Activated B cell treated with CpG ODN at 0.5 μM for 24 hours (primary cell): ENCODE results near the gene PRLR. TPM values are rescaled to one million over a fixed set of nuclear protein-coding genes. Genes with fewer than 3 reads are reported as not detected.

Source experiments
- ATAC-seq: fragments of 200-7000 bp; cut with Tn5 transposase; one replicate; pipeline ENCODE4 v1.10.0; 2021; ENCODE audit warnings: low read depth, mild to moderate bottlenecking, moderate library complexity
- CTCF ChIA-PET: fragments of 350-600 bp; sonication (Branson Sonifier 250); formaldehyde crosslinking; loops from one replicate; lab custom pipeline; 2021; ENCODE audit warnings: antibody characterized with exemption; lab: Charles Lee
- POLR2A ChIA-PET: fragments of 350-600 bp; sonication (Branson Sonifier 250); formaldehyde crosslinking; loops from one replicate; lab custom pipeline; 2021; ENCODE audit warnings: antibody characterized with exemption; lab: Charles Lee
- DNase-seq: peaks from one replicate; pipeline ENCODE4 v3.0.0; 2022
- H3K27ac Mint-ChIP-seq: one replicate; pipeline ENCODE4 v1.8.0; 2020; ENCODE audit warnings: mixed read lengths
- H3K27me3 Mint-ChIP-seq: one replicate; pipeline ENCODE4 v1.8.0; 2021; ENCODE audit warnings: mixed read lengths
- H3K36me3 Mint-ChIP-seq: one replicate; pipeline ENCODE4 v1.8.0; 2021; ENCODE audit warnings: low read depth, mixed read lengths
- H3K4me1 Mint-ChIP-seq: one replicate; pipeline ENCODE4 v1.8.0; 2021; ENCODE audit warnings: mixed read lengths
- H3K4me3 Mint-ChIP-seq: one replicate; pipeline ENCODE4 v1.8.0; 2020; ENCODE audit warnings: mild to moderate bottlenecking, mixed read lengths
- H3K9me3 Mint-ChIP-seq: one replicate; pipeline ENCODE4 v1.8.0; 2020; ENCODE audit warnings: mixed read lengths
- intact Hi-C: fragments of 100-400 bp; cut with micrococcal nuclease; formaldehyde crosslinking; loops from one replicate; pipeline ENCODE4 v1.15.1; 2024
- total RNA-seq: library from RNA; stranded (reverse); gene quantifications from 2 replicates; pipeline ENCODE4 v1.2.3, GENCODE V29; 2022
- TF ChIP-seq, protein P1 (sequence below): fragments of 200-600 bp; IDR thresholded peaks from one replicate; pipeline ENCODE4 v1.8.0; 2022; ENCODE audit warnings: antibody characterized with exemption, mild to moderate bottlenecking

The PRLR gene
- total RNA-seq, 1 donor from 2014 or later, result 3.7 TPM

DNA sequence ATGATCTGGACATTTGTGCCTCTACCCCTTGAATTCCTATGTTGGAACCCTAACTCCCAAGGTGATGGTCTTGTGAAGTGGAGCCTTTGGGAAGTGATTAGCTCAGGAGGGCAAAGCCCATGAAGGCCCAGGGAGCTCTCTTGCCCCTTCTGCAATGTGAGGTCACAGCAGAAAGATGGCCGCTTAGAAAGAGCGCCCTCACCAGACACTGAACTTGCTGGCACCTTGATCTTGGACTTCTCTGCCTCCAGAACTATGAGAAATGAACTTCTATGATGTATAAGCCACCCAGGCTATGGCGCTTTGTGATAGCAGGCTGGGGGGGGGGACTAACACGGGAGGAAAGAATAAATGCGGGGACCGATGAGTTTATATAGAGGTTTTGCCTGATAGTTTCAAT, 227.8 kb downstream of the PRLR start:
- POLR2A ChIA-PET, result no interaction called here
- H3K27ac Mint-ChIP-seq, result no peak overlapping the region
- CTCF ChIA-PET, result interaction anchor here (1.4 to 2.0 kb wide), 4 partner anchors 44 to 517 kb away, joined by 3 to 12 read pairs (median 7); no protein-coding TSS in a partner anchor
- DNase-seq (no peak), ATAC-seq (no peak)
- no peak overlapping the region for H3K4me3 Mint-ChIP-seq
- H3K4me1 Mint-ChIP-seq, result no peaks in the 10 kb centered on the region
- no peaks in the 10 kb centered on the region for H3K36me3 Mint-ChIP-seq
- H3K9me3 Mint-ChIP-seq, result no peaks in the 10 kb centered on the region
- TF ChIP-seq, protein P1, sequence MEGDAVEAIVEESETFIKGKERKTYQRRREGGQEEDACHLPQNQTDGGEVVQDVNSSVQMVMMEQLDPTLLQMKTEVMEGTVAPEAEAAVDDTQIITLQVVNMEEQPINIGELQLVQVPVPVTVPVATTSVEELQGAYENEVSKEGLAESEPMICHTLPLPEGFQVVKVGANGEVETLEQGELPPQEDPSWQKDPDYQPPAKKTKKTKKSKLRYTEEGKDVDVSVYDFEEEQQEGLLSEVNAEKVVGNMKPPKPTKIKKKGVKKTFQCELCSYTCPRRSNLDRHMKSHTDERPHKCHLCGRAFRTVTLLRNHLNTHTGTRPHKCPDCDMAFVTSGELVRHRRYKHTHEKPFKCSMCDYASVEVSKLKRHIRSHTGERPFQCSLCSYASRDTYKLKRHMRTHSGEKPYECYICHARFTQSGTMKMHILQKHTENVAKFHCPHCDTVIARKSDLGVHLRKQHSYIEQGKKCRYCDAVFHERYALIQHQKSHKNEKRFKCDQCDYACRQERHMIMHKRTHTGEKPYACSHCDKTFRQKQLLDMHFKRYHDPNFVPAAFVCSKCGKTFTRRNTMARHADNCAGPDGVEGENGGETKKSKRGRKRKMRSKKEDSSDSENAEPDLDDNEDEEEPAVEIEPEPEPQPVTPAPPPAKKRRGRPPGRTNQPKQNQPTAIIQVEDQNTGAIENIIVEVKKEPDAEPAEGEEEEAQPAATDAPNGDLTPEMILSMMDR, result no peak
- H3K27me3 Mint-ChIP-seq, result peaks cover 14% of the 10 kb centered on the region
- intact Hi-C loops, result no loop called here

DNA sequence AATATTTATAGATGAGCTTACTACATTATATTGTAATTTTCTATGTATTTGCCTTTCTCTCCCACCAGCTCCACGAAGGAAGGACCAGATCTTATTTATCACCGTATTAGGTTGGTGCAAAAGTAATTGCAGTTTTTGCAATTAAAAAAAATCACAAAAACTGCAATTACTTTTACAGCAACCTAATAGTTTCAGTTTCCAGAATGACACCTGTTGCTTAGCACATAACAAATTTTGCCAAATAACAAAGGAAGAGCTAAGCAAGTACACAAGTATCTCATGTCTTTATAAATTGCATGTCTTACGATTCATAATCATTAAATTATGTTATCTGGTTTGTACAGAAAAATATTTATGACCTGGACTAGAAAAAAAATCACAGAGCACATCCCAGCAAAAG, 228.4 kb downstream of the PRLR start:
- no peak overlapping the region for H3K27ac Mint-ChIP-seq
- no peaks in the 10 kb centered on the region for H3K4me1 Mint-ChIP-seq
- DNase-seq (no peak), ATAC-seq (no peak)
- no peaks in the 10 kb centered on the region for H3K36me3 Mint-ChIP-seq
- ChIA-PET POLR2A (no interaction called here), CTCF (interaction anchor here (1.4 to 2.0 kb wide), 2 partner anchors 44 to 478 kb away, joined by 3 to 12 read pairs; no protein-coding TSS in a partner anchor)
- TF ChIP-seq, protein P1, result no peak
- no peaks in the 10 kb centered on the region for H3K9me3 Mint-ChIP-seq
- H3K27me3 Mint-ChIP-seq, result peaks cover 14% of the 10 kb centered on the region
- intact Hi-C loops, result no loop called here
- no peak overlapping the region for H3K4me3 Mint-ChIP-seq

Other genes with a start within 250 kb of the PRLR start
- not detected in 2 replicates for gene AGXT2, start 182.5 kb downstream of the PRLR start, total RNA-seq